Fibroblast of the conjunctiva (primary cell): ENCODE data around the gene RWDD3.

ENCODE experiments used
- DNase-seq: peaks from one replicate; pipeline ENCODE4 v3.0.0-alpha.2; 2010; ENCODE audit warnings: low read depth

Gene RWDD3, protein sequence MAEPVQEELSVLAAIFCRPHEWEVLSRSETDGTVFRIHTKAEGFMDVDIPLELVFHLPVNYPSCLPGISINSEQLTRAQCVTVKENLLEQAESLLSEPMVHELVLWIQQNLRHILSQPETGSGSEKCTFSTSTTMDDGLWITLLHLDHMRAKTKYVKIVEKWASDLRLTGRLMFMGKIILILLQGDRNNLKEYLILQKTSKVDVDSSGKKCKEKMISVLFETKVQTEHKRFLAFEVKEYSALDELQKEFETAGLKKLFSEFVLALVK

GRCh38 chr1:95233737-95234500 lies at the start of gene RWDD3:
Gene RWDD3 (plus strand): TSS chr1:95234210. CDS start chr1:95234231, 21 bp downstream.
- DNase-seq = peak; percentile 88

GRCh38 chr1:95186149-95186548 lies 47.9 kb upstream of the RWDD3 start:
- DNase-seq = no peak

DNA sequence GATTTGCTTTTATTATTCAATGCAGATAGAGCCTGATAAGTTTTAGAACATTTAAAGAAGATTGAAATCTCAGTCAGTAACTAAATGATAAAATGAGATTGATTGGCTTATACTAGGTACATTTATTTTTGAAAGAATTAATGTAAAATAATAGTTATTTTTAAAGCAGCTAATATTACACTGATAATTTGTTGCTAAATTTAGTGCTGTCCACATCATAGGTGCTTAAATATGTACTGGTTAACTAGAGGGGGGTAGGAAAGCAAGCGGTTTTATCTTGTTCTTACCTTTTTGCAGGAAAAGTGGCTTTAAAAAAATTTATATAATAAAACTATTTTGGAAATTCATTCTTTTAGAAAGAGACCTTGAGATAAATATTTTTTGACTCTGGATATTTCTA lies 40.4 kb upstream of the RWDD3 start:
- no peak for DNase-seq

GRCh38 chr1:95195046-95195445 lies 39.0 kb upstream of the RWDD3 start:
- DNase-seq = no peak

DNA sequence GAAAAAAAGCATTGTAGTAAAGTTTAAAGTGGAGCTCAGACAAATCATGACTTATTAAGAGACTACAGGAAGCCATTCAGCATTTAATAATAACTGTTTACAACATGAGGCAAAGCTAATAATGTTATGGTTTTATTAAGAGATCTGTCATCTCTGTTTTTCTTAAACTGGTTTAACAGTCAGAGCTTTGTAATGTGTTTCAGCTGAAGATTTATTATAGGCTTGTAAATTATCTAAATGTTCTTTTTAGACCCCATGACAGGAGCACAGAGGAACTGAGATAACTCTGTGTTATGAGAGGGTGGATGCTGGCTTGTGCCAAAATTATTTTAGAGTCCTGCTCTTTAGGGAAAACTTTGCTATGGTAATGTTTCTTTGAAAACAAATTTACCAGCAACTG lies 38.0 kb upstream of the RWDD3 start:
- no peak for DNase-seq

DNA sequence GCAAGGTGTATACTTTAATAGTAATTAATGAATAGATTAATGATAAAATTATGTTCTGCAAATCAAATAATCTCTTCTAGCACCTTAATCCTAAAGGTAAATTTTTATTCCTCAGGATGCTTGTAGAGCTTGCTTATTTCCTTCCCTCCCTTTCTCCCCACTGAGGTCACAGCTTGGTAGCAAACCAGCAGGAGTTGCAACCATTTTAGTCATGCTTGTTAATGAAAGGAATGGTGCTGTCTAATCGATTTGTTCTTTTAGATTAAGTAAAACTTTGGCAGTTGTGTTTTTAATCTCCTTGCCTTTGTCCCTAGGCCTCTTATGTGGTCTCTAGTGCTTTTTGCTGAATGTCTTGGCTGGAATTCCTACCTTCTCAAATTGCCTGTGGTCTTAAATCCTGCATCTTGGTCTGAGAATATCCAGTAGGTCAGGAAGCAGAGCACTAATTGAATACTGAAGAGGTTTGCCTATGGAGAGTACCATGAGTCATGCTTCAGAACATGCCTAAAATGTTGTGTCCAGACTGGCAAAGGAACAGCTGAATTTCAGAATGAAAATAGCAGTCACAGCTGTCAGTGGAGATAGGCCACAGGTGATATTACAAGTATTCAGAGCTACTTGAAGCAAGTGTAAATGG lies 36.3 kb upstream of the RWDD3 start:
- DNase-seq = no peak

- DNase-seq = no peak
Observed at GRCh38 chr1:95201905-95202304, 32.1 kb upstream of the RWDD3 start.

- DNase-seq = no peak
Observed at GRCh38 chr1:95203908-95204437, 30.0 kb upstream of the RWDD3 start.

DNA sequence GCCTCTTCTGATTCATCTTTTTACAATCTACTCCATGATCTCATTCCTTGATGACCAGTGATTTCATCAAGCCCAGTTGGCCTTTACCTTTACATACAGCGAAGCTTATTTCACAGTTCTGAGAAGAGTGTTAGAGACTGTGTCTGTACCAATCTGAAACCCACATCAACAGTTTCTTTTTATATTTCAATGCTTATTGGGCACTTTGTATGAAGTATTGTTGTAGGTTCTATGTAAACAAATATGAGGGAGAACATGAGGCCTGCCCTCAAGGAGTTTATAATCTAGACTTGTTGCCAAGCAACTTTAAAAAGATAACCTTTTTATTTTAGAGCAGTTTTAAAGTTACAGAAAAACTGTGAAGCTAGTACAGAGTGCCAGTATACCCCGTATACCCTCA lies 27.5 kb upstream of the RWDD3 start:
- no peak for DNase-seq

- no peak for DNase-seq
Observed at GRCh38 chr1:95207223-95207935, 26.6 kb upstream of the RWDD3 start.

DNA sequence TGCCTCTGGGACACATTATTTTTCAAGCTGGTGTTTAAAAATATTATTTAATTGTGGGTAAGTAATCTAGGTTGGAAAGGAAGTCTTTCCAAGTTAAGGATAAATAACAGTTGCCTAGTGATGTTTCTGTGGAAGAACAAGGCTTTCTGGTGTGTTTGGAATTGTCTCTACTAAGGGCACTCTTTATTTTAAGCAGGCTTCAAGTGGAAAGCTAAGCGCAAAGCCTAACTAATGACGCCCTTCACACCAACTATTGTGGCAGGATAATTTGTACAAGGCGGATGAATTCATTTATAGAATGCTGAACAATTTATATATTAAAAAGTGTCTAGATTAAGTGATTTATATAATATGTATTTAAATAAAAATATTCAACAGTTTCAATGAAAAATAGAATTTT lies 25.1 kb upstream of the RWDD3 start:
- DNase-seq = no peak

- no peak for DNase-seq
Observed at GRCh38 chr1:95209291-95209690, 24.7 kb upstream of the RWDD3 start.

DNA sequence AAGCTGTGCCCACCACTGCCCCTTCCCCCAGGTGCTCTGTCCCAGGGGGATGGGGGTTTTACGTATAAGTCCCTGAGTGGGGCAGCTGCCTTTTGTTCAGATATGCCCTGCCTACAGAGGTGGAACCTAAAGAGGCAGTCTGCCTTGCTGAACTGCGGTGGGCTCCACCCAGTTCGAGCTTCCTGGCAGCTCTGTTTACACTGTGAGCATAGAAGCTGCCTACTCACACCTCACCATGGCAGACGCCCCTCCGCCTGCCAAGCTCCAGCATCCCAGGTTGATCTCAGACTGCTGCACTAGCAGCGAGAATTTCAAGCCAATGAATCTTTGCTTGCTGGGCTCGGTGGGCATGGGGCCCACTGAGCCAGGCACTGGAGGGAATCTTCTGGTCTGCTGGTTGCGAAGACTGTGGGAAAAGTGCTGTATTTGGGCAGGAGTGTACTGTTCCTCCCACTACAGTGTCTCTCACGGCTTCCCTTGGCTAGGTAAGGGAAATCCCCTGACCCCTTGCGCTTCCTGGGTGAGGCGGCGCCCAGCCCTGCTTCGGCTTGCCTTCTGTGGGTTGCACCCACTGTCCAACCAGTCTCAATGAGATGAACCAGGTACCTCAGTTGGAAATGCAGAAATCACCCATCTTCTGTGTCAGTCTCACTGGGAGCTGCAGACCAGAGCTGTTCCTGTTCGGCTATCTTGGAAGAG lies 17.6 kb upstream of the RWDD3 start:
- DNase-seq = no peak

DNA sequence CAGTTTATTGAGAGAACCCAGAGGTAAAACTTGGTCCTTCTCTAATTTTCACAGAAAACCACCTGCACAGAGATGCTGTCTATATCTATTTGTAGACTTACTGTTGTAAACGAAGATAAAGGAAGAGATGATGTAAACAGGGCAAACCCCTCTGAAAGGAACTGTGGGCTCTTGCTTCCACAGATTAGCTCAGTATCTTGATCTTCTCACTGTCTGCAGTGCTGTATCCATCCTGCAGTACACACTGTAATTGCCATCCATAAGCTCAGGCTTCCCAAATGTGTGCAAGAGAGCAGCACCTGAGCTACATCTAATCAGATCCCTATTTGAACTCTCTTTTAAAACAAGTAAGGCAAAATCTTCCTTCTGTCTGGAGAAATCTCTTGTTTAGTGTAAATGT lies 16.6 kb upstream of the RWDD3 start:
- DNase-seq = no peak

GRCh38 chr1:95219407-95219806 lies 14.6 kb upstream of the RWDD3 start:
- no peak for DNase-seq

DNA sequence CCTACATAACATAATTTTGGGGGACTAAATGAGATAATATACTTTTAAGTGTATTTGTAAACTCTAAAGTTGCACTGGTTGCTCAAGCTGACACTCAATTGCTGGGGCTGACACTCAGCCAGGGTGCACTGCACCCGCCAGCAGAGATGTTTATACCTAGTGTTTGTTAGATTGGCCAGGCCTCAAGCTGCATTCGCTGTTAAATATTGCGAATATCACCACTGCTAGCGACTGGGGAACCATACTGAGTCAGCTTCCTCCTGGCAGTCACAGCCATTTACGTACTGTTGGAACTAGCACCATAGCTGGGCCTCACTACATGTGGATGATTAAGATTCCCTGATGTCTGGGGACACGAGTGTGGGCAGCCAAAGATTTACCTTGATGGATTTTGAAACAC lies 12.7 kb upstream of the RWDD3 start:
- no peak for DNase-seq

GRCh38 chr1:95222629-95223028 lies 11.4 kb upstream of the RWDD3 start:
- DNase-seq = no peak

DNA sequence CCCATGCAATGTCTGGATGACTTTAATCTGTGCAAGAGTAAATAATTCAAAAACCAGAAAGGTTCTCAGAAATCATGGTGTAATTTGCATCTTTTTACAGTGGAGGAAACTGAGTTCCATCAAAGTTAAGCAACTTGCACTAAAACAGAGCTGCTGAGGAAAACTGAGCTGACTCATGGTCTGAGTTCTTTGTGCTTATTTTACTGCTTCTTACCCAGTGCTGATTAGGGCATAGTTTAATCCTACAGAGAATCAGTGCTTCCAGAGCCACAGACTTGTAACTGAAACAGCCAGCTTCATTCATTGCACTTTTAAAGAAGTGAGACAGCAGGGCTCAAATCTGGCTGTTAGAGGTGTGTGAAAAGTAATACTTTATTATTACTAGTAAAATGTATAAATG lies 10.9 kb upstream of the RWDD3 start:
- DNase-seq = no peak

GRCh38 chr1:95226781-95227660 lies 7.0 kb upstream of the RWDD3 start:
- no peak for DNase-seq

DNA sequence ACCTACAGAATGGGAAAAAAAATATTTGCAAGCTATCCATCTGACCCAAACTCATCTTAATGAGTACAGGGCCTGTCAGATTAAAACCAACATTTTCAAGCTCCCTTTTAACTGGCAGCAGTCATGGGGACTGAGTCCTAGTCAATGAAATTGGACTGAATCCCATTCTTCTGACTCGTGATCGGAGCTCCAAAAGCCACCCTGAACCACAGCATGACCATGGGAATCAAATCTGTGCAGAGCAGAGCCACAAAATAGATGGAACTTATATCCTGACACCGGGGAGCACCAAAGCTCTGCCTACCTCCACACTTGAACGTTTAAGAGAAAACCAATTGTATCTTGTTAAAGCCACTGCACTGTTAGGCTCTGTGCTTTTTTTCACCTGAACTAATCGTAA lies 5.0 kb upstream of the RWDD3 start:
- DNase-seq = no peak

GRCh38 chr1:95229706-95230105 lies 4.3 kb upstream of the RWDD3 start:
- DNase-seq = no peak
